CD4-positive, CD25-positive, alpha-beta regulatory T cell (primary cell): Measurements from ENCODE around the gene SH3RF1. TPM values are rescaled to one million over a fixed set of nuclear protein-coding genes. Genes with fewer than 3 reads are reported as not detected.

ENCODE experiments used
- ATAC-seq, 2 donors: fragments of 150-1000 bp; cut with Tn5 transposase; one replicate each; pipeline ENCODE4 v1.10.0; 2021; ENCODE audit warnings: low read depth in 2 of 2, moderate number of reproducible peaks in 2 of 2, moderate library complexity in 1 of 2
- DNase-seq, 3 donors: peaks; one replicate each; pipeline versions ENCODE4 v3.0.0 to v3.0.0-alpha.2; 2012 to 2022; ENCODE audit warnings: mixed read lengths in 1 of 3
- H3K27ac ChIP-seq: one replicate; pipeline ENCODE4 v1.7.0; 2013; ENCODE audit warnings: mild to moderate bottlenecking, low read length; ENCODE audit not compliant: insufficient read depth, poor library complexity, severe bottlenecking
- H3K27me3 ChIP-seq: one replicate; pipeline ENCODE4 v1.7.0; 2013; ENCODE audit warnings: low read length; ENCODE audit not compliant: control insufficient read depth, insufficient read depth
- H3K36me3 ChIP-seq: one replicate; pipeline ENCODE4 v1.7.0; 2013; ENCODE audit warnings: mild to moderate bottlenecking, low read length, moderate library complexity; ENCODE audit not compliant: control insufficient read depth, insufficient read depth
- H3K4me1 ChIP-seq: 2 replicates; pipeline ENCODE4 v1.7.0; 2013; ENCODE audit warnings: mild to moderate bottlenecking, low read length; ENCODE audit not compliant: insufficient read depth, control insufficient read depth, poor library complexity, severe bottlenecking
- H3K4me3 ChIP-seq: one replicate; pipeline ENCODE4 v1.7.0; 2013; ENCODE audit warnings: low read depth, mild to moderate bottlenecking, low read length, moderate library complexity
- H3K9me3 ChIP-seq, 2 experiments: 1 replicate in 1 of 2; 2 replicates in 1 of 2; pipeline ENCODE4 v1.7.0; 2013; ENCODE audit warnings: low read length in 2 of 2, mild to moderate bottlenecking in 1 of 2, moderate library complexity in 1 of 2; ENCODE audit not compliant: control insufficient read depth in 2 of 2
- H3K27ac Mint-ChIP-seq, 3 donors: one replicate each; pipeline ENCODE4 v1.8.0; 2020 to 2022; ENCODE audit warnings: mild to moderate bottlenecking in 3 of 3, mixed read lengths in 3 of 3, moderate library complexity in 2 of 3
- H3K27me3 Mint-ChIP-seq: one replicate; pipeline ENCODE4 v1.8.0; 2022; ENCODE audit warnings: mild to moderate bottlenecking, mixed read lengths
- H3K36me3 Mint-ChIP-seq: one replicate; pipeline ENCODE4 v1.8.0; 2020; ENCODE audit warnings: mixed read lengths
- H3K4me1 Mint-ChIP-seq, 4 donors: one replicate each; pipeline ENCODE4 v1.8.0; 2020 to 2022; ENCODE audit warnings: mixed read lengths in 4 of 4, mild to moderate bottlenecking in 1 of 4
- H3K4me3 Mint-ChIP-seq, 4 donors: one replicate each; pipeline ENCODE4 v1.8.0; 2020 to 2022; ENCODE audit warnings: mild to moderate bottlenecking in 4 of 4, mixed read lengths in 4 of 4, moderate library complexity in 3 of 4
- H3K9me3 Mint-ChIP-seq, 7 donors: one replicate each; pipeline ENCODE4 v1.8.0; 2020 to 2022; ENCODE audit warnings: mixed read lengths in 7 of 7, mild to moderate bottlenecking in 3 of 7, moderate library complexity in 2 of 7
- polyA plus RNA-seq, 4 donors: library from polyadenylated mRNA; unstranded; fragments of 300-500 nt; fragmentation: Illumina TruSeq; gene quantifications; one replicate each; pipeline ENCODE4 v1.2.3, GENCODE V29; 2021
- total RNA-seq: library from RNA; stranded (reverse); gene quantifications from one replicate; pipeline ENCODE4 v1.2.3, GENCODE V29; 2022

SH3RF1 gene
- total and polyA plus RNA-seq, 5 donors from 2014 or later, result 0.69 TPM; not detected in 4

DNA sequence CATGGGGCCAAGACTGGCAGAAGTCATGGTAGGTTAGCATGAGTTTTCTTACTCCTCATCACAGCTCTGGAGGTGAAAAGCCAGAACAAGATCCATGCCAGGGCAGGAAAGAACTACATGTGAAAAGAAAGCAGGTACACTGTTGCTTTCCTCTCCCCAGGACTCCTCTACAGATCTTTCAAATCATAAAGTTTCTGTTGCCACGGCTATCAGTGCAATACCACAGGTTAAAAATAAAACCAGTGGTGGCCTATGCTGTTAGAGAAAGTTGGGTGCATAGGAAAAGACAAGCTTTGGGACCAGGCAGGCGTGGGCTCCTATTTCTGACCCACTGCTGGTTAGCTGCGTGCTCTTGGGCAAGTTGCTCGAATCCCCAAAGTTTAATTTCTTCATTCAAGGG, 81.4 kb downstream of the SH3RF1 start:
- no peaks in the 10 kb centered on the region for H3K4me1 ChIP-seq
- Mint-ChIP-seq H3K9me3 (peaks cover 0 to 1% (median 0%) of the 10 kb centered on the region in 7 donors), H3K27me3 (no peaks in the 10 kb centered on the region), H3K36me3 (no peaks in the 10 kb centered on the region), H3K4me3 (no peak overlapping the region), H3K27ac (no peak overlapping the region), H3K4me1 (no peaks in the 10 kb centered on the region)
- no peaks in the 10 kb centered on the region for H3K27me3 ChIP-seq
- no peak overlapping the region for H3K27ac ChIP-seq
- ATAC-seq (no peak), DNase-seq (no peak)
- no peaks in the 10 kb centered on the region for H3K9me3 ChIP-seq
- no peak overlapping the region for H3K4me3 ChIP-seq
- H3K36me3 ChIP-seq, result no peaks in the 10 kb centered on the region

DNA sequence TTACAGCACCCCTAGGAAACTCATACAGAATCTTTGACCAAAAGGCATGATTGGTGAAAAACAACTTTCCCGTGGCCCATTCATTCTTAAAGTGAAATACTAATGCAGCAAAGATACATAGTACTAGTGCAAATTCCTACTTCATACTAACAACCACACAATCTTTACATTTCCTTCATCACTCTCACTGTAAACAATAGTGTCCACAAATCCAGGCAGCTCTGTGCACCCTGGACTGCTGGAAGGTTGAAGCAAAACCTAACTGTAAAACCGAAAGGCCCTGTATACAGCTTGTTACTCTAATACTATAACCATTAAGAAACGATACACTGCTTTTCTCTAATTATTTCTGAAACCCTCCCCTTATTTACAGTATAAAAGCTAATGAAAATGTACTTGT, 82.6 kb downstream of the SH3RF1 start:
- H3K4me3 Mint-ChIP-seq, result no peak overlapping the region
- H3K27ac Mint-ChIP-seq, result no peak overlapping the region
- DNase-seq (no peak), ATAC-seq (no peak)
- Histone ChIP-seq H3K27ac (no peak overlapping the region), H3K36me3 (no peaks in the 10 kb centered on the region), H3K4me3 (no peak overlapping the region), H3K27me3 (no peaks in the 10 kb centered on the region), H3K4me1 (no peaks in the 10 kb centered on the region), H3K9me3 (no peaks in the 10 kb centered on the region)
- H3K27me3 Mint-ChIP-seq, result no peaks in the 10 kb centered on the region
- peaks cover 0 to 1% (median 0%) of the 10 kb centered on the region in 7 donors for H3K9me3 Mint-ChIP-seq
- H3K36me3 Mint-ChIP-seq, result no peaks in the 10 kb centered on the region
- H3K4me1 Mint-ChIP-seq, result no peaks in the 10 kb centered on the region

DNA sequence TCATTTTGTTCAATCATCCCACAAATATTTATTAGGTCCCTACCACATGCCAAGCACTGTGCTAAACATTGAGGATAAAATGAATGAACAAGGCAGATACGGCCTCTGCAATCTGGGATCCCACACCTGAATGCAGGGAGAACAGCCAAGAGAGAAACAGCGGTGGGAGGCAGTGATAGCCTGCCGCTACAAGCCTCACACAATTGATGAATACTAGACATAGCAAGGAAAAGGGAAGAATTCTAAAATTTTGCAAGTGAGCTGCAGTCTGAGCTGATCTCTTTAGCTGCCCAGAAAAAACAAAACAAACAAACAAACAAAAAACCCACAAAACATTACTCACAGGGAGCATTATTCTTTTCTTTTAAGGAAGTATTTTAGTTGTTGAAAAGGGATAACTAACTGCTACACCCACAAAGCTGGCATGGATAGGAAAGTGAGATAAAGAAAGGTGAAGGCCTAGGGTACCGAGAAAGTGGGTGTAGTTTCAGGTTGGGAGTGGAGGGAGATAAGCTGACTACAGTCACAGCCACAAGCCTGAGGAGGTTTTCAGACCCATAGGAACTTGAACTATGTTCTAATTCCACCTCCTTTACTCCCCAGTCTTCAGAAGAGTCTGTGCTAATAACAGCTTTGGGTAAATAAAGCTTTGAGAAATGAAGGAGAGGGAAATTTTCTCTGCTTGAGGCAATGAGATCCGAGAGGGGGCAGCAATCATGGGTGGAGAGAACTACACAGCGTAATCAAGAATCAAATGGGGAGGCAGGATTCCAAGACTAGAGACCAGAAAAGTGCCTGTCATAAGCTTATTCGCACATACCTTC, 85.4 kb downstream of the SH3RF1 start:
- Mint-ChIP-seq H3K36me3 (no peaks in the 10 kb centered on the region), H3K4me3 (no peak overlapping the region), H3K4me1 (no peaks in the 10 kb centered on the region), H3K27ac (no peak overlapping the region), H3K9me3 (peaks cover 0 to 2% (median 0%) of the 10 kb centered on the region in 7 donors), H3K27me3 (peaks cover 4% of the 10 kb centered on the region)
- Histone ChIP-seq H3K27ac (no peak overlapping the region), H3K4me1 (no peaks in the 10 kb centered on the region), H3K27me3 (no peaks in the 10 kb centered on the region), H3K36me3 (no peaks in the 10 kb centered on the region), H3K9me3 (no peaks in the 10 kb centered on the region), H3K4me3 (no peak overlapping the region)
- ATAC-seq (no peak), DNase-seq (no peak)

DNA sequence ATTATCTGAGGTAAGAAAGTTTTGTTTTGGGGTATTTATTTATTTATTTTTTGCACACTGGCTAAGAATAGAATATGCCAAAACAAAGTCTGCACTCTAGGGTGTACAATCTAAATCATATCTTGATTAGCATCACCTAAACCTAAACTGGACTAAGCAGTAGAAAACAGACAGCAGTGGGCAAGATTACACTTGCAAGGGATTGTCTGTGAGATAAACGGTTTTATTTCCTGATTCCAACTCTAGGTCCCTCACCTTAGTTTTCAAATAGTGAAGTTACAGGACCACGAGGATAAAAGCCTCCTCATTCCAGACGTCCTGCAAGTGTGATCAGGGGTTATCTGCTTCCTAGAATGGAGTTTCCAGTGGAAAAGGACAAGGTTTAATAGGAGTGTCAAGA, 86.1 kb downstream of the SH3RF1 start:
- Mint-ChIP-seq H3K4me1 (no peaks in the 10 kb centered on the region), H3K4me3 (no peak overlapping the region), H3K9me3 (peaks cover 0 to 2% (median 0%) of the 10 kb centered on the region in 7 donors), H3K36me3 (no peaks in the 10 kb centered on the region), H3K27ac (no peak overlapping the region), H3K27me3 (peaks cover 4% of the 10 kb centered on the region)
- DNase-seq (no peak), ATAC-seq (no peak)
- Histone ChIP-seq H3K36me3 (no peaks in the 10 kb centered on the region), H3K4me1 (no peaks in the 10 kb centered on the region), H3K27me3 (no peaks in the 10 kb centered on the region), H3K4me3 (no peak overlapping the region), H3K9me3 (no peaks in the 10 kb centered on the region), H3K27ac (no peak overlapping the region)

DNA sequence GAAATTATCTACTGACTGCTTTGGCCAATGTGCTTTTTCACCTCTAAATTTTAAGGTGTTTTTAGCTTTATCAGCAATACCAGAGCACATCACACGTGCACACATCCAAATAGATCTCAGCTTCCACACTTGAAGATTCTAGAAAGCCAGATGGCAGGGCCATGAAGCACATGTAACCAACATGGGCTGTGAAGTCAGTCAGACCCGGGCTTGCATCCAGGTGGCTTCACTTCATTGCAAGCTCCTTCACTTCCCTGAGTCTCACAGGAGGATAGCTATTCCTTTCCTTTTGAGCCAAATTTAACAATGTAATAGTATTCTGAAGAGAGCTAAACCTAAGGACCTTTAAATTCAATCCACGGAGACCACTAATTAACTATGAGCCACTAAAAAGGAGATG, 86.5 kb downstream of the SH3RF1 start:
- Histone ChIP-seq H3K9me3 (no peaks in the 10 kb centered on the region), H3K27me3 (no peaks in the 10 kb centered on the region), H3K4me1 (no peaks in the 10 kb centered on the region), H3K36me3 (no peaks in the 10 kb centered on the region), H3K4me3 (no peak overlapping the region), H3K27ac (no peak overlapping the region)
- Mint-ChIP-seq H3K4me3 (no peak overlapping the region), H3K4me1 (no peaks in the 10 kb centered on the region), H3K9me3 (peaks cover 0 to 2% (median 0%) of the 10 kb centered on the region in 7 donors), H3K36me3 (no peaks in the 10 kb centered on the region), H3K27me3 (peaks cover 4% of the 10 kb centered on the region), H3K27ac (no peak overlapping the region)
- DNase-seq (no peak), ATAC-seq (no peak)

DNA sequence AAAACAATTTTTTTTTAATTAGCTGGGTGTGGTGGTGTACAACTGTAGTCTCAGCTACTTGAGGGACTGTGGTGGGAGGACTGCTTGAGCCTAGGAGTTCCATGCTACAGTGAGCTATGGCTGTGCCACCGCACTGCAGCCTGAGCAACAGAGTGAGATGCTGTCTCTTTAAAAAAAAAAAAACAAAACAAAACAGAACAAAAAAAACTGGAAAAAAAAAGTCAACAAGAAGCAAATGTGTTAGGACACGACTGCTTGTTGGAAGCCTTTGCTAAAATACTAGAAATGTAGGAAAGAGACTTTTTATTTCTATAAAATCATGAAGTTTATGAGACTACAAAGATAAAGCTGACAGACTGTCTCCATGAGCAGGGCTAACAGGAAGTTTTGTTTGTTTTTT, 87.2 kb downstream of the SH3RF1 start:
- ATAC-seq, result no peak
- no peak overlapping the region for H3K27ac ChIP-seq
- Mint-ChIP-seq H3K4me3 (no peak overlapping the region), H3K27ac (no peak overlapping the region), H3K36me3 (no peaks in the 10 kb centered on the region), H3K9me3 (peaks cover 0 to 2% (median 0%) of the 10 kb centered on the region in 7 donors), H3K4me1 (no peaks in the 10 kb centered on the region), H3K27me3 (peaks cover 4% of the 10 kb centered on the region)
- no peak overlapping the region for H3K4me3 ChIP-seq
- H3K4me1 ChIP-seq, result no peaks in the 10 kb centered on the region
- H3K9me3 ChIP-seq, result no peaks in the 10 kb centered on the region
- DNase-seq, result no peak
- H3K27me3 ChIP-seq, result peaks cover 3% of the 10 kb centered on the region
- no peaks in the 10 kb centered on the region for H3K36me3 ChIP-seq

DNA sequence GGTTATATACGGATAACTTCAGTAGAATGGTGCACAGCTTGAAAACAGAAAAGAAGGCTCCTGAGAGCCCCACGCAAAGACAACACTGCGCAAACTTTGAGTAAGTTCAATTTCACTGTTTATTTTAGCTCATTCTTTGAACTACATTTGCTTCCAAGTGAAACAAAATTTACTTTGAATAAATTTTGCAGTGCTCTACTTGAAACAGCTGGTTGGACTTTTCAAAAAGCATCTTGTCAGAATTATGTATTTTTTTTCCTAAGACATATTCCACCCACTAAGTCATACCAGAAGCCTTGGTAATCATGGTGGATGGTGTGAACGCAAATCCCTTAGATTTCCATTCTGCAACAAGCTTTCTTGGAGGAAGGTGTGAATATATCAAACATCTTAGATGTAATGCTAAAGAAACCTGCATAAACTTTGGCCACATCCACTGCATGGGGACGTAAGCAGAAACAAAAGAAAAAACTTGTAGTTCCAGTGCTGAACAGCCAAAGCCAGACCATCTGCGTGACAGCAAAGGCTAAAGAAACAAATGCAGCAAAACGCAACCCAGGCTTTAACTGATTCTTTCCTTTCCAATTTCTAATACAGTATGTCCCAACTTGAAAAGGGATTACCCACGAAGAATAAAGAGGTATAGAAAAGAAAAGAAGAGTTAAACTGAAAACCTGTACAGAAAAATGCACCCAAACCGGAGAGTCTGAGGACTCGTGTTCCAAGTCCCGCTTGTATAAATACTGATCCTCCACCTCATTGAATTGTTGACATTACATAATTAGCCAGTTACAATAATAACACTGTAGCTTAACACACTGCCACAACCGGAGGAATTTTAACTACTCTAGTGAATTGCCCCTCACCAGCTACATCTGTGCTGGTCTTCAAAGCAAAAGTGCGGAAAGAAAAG, 90.9 kb downstream of the SH3RF1 start:
- Mint-ChIP-seq H3K9me3 (peaks cover 0 to 2% (median 0%) of the 10 kb centered on the region in 7 donors), H3K27ac (no peak overlapping the region), H3K27me3 (peaks cover 4% of the 10 kb centered on the region), H3K4me3 (no peak overlapping the region), H3K4me1 (no peaks in the 10 kb centered on the region), H3K36me3 (no peaks in the 10 kb centered on the region)
- Histone ChIP-seq H3K36me3 (no peaks in the 10 kb centered on the region), H3K4me3 (no peak overlapping the region), H3K9me3 (no peaks in the 10 kb centered on the region), H3K27me3 (peaks cover 3% of the 10 kb centered on the region), H3K4me1 (no peaks in the 10 kb centered on the region), H3K27ac (no peak overlapping the region)
- ATAC-seq (no peak), DNase-seq (no peak)
